ENCODE data around the gene PLEKHF1. TPM values are rescaled to one million over a fixed set of nuclear protein-coding genes. Genes with fewer than 3 reads are reported as not detected.

Gene PLEKHF1
- total and polyA plus RNA-seq, 2 of the 8 experiments (the other 6 are each of a cell fraction or from before 2014, with no cell fraction given), result 11.1 to 18.4 TPM

DNA sequence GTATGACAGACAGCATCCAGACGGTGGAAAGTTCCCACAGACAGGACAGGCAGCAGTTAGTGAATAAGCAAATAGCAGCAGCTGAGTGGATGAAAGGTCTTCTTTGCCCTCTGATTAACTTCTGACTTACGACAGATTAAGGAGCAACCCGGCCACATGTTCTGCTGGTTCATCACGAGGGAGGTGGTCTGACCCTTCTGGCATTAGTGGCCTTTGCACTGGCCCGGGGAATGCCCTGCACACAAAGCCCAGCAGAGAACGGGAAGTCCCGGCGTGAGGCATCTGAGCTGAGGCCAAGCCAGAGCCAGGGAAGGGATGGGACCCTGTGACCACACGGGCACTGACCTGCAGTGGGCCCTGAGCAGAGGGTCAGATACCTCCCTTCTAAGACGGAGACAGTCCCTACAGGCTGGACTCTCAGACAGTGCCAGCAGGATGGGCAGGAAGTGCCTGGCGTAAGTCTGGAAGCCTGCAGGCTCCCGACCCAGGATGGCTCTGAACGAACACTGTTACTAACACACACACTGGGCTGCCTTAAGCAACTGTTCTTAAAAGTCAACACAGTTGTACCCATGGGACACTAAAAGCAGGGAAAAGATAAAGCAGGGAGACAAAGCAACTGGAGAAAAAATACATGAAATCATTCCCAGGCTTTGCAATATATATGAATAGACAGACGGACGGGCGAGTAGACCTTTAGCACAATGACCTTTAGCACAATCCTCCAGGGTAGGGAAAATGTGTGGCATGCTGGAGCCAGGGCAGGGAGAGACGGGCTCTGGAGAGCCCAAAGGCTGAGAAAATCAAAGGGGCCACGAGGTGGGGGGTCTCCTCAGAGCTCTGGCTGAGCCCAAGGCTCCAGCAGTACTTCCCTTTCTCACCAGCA lies 43.5 kb downstream of the PLEKHF1 start:
- H2AK5ac ChIP-seq (ENCODE audit: low read depth, low read length), result no peak overlapping the region
- H3K23ac ChIP-seq (ENCODE audit: insufficient read length), result no peak overlapping the region
- H3K56ac ChIP-seq (replicated peaks; ENCODE audit: insufficient read length, low read depth, low read length), result no peak overlapping the region
- H2BK5ac ChIP-seq (ENCODE audit: low read depth, low read length), result no peak overlapping the region
- H3K36me3 ChIP-seq (ENCODE audit: control insufficient read depth in 2 of 4, insufficient read depth in 4 of 4, low read length in 3 of 4), result no peaks in the 10 kb centered on the region
- FAIRE-seq (no peak), DNase-seq (ENCODE audit: low read depth in 1 of 2, low spot score in 2 of 2) (no peak)
- H3K79me1 ChIP-seq (ENCODE audit: low read depth, low read length), result peaks cover 4% of the 10 kb centered on the region
- no peak overlapping the region for H3K4me2 ChIP-seq (ENCODE audit: insufficient read depth in 1 of 2, low read depth in 2 of 2, low read length in 2 of 2)
- H2BK12ac ChIP-seq (ENCODE audit: low read depth, low read length), result no peak overlapping the region
- no peaks in the 10 kb centered on the region for H4K20me1 ChIP-seq (replicated peaks in 1 of 2; ENCODE audit: control insufficient read depth in 1 of 2, insufficient read depth in 2 of 2, low read length in 2 of 2)
- 82% methylated on average over 17 of the region's 18 CpGs; no CpG with 5 or more reads in 1 of the 2 experiments for WGBS, 2 experiments (ENCODE audit: extremely low coverage in 1 of 2, insufficient coverage in 1 of 2, insufficient read length in 1 of 2, insufficient replicate concordance in 2 of 2, low coverage in 1 of 2, low lambda C conversion rate in 2 of 2, missing lambda C conversion rate in 1 of 2)
- H3K79me2 ChIP-seq (ENCODE audit: control insufficient read depth in 1 of 2, insufficient read depth in 2 of 2, low read length in 2 of 2), result no peaks in the 10 kb centered on the region; a peak in 1 of 4 replicates
- ChIA-PET POLR2A (ENCODE audit: partially characterized antibody) (no interaction called here), CTCF (ENCODE audit: partially characterized antibody) (interaction anchor here (0.9 to 2.4 kb wide), 4 partner anchors 14 to 99 kb away, joined by 3 to 9 read pairs (median 3); no protein-coding TSS in a partner anchor)
- no peak overlapping the region for H2AFZ ChIP-seq (ENCODE audit: low read length)
- TF ChIP-seq RNF2 (IDR thresholded peaks at IDR 0.05; ENCODE audit: borderline replicate concordance, low read depth, low read length, missing control alignments, poor library complexity, severe bottlenecking), result no peak
- no peak overlapping the region for H4K5ac ChIP-seq (ENCODE audit: insufficient read length, low read depth, low read length)
- no peak overlapping the region for H3K27ac ChIP-seq (ENCODE audit: low read depth, low read length)
- no peak overlapping the region for H2BK15ac ChIP-seq (ENCODE audit: low read length)
- H3K18ac ChIP-seq (ENCODE audit: extremely low read depth, low read length), result no peak overlapping the region
- no peak overlapping the region for H2BK20ac ChIP-seq (ENCODE audit: low read length)
- no peak overlapping the region for H2BK120ac ChIP-seq (replicated peaks; ENCODE audit: low read depth, low read length)
- H3K9ac ChIP-seq (replicated peaks in 1 of 4; ENCODE audit: extremely low read depth in 1 of 4, low read depth in 3 of 4, low read length in 3 of 4), result peak overlapping the region in 1 of 4 experiments; percentile 19; a peak in 1 of 7 replicates
- H3K4me1 ChIP-seq (replicated peaks in 1 of 4; ENCODE audit: control insufficient read depth in 3 of 4, insufficient read depth in 4 of 4, low read length in 3 of 4), result no peaks in the 10 kb centered on the region; a peak in 1 of 7 replicates
- no peaks in the 10 kb centered on the region for H3K9me3 ChIP-seq (ENCODE audit: insufficient read depth in 2 of 2, low read depth in 1 of 2, low read length in 1 of 2)
- H3K27me3 ChIP-seq (replicated peaks in 1 of 4; ENCODE audit: control insufficient read depth in 3 of 4, extremely low read depth in 1 of 4, insufficient read depth in 3 of 4, low read length in 3 of 4), result no peaks in the 10 kb centered on the region
- H4K91ac ChIP-seq (replicated peaks; ENCODE audit: insufficient read length, low read length), result no peak overlapping the region
- H3K14ac ChIP-seq (ENCODE audit: insufficient read length), result no peak overlapping the region
- no peak overlapping the region for H4K8ac ChIP-seq (ENCODE audit: extremely low read depth, insufficient read depth, low read length)
- H3K4me3 ChIP-seq (ENCODE audit: extremely low read depth in 1 of 4, insufficient read depth in 2 of 4, low read depth in 3 of 4, low read length in 4 of 4), result no peak overlapping the region
- no peak overlapping the region for H3K4ac ChIP-seq (replicated peaks; ENCODE audit: insufficient read length, low read depth, low read length)
- H3K23me2 ChIP-seq (ENCODE audit: low read depth, low read length), result no peaks in the 10 kb centered on the region

All from H1 (cell line).